ENCODE results near the gene UBASH3A. TPM values are rescaled to one million over a fixed set of nuclear protein-coding genes. Genes with fewer than 3 reads are reported as not detected.
A peak's percentile ranks its signal among the peaks of the same experiment; 100 is the strongest.

The UBASH3A gene
- total RNA-seq, 4 donors from 2014 or later, result 3.9 to 14.0 (median 5.3) TPM

DNA sequence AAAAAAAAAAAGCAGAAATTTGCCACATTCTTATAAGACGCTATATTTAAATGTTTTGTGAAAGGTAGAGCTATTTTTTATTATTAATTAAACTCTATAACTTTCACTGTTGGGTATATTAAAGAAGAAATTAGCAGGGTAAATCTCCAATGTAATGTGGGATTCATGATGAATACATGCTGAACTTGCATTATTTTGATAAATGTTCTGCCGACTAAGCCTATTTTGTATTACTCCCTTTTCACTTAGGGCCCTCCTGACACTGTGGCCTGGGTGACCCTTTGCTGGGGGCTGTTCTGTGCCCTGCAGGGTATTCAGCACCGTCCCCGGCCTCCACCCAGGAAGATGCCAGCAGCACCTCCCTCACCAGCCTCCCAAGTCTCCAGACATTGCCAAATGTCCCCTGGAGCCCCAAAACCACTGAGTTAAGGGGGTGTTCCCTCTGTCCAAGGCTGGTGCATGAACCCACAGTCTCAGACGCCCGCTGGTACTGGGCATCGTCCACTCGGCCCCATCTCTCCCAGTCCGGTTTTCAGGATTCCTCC, 69.9 kb downstream of the UBASH3A start:
- H3K4me1 ChIP-seq, result peaks cover 0 to 27% (median 3%) of the 10 kb centered on the region in 4 donors
- TF ChIP-seq, protein P1, sequence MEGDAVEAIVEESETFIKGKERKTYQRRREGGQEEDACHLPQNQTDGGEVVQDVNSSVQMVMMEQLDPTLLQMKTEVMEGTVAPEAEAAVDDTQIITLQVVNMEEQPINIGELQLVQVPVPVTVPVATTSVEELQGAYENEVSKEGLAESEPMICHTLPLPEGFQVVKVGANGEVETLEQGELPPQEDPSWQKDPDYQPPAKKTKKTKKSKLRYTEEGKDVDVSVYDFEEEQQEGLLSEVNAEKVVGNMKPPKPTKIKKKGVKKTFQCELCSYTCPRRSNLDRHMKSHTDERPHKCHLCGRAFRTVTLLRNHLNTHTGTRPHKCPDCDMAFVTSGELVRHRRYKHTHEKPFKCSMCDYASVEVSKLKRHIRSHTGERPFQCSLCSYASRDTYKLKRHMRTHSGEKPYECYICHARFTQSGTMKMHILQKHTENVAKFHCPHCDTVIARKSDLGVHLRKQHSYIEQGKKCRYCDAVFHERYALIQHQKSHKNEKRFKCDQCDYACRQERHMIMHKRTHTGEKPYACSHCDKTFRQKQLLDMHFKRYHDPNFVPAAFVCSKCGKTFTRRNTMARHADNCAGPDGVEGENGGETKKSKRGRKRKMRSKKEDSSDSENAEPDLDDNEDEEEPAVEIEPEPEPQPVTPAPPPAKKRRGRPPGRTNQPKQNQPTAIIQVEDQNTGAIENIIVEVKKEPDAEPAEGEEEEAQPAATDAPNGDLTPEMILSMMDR (IDR thresholded peaks at IDR 0.05), result no peak
- peak in 1 of 2 donors; percentile 34 for TF ChIP-seq POLR2A (IDR thresholded peaks at IDR 0.05)
- H3K9me3 ChIP-seq, result no peaks in the 10 kb centered on the region
- H3K27me3 ChIP-seq, result no peaks in the 10 kb centered on the region
- H3K36me3 ChIP-seq, result no peaks in the 10 kb centered on the region
- peak overlapping the region in 3 of 4 donors; percentile 56 to 91 (median 85) for H3K27ac ChIP-seq
- no peak overlapping the region for H3K4me3 ChIP-seq
- peak in 1 of 3 donors; percentile 0 for DNase-seq

DNA sequence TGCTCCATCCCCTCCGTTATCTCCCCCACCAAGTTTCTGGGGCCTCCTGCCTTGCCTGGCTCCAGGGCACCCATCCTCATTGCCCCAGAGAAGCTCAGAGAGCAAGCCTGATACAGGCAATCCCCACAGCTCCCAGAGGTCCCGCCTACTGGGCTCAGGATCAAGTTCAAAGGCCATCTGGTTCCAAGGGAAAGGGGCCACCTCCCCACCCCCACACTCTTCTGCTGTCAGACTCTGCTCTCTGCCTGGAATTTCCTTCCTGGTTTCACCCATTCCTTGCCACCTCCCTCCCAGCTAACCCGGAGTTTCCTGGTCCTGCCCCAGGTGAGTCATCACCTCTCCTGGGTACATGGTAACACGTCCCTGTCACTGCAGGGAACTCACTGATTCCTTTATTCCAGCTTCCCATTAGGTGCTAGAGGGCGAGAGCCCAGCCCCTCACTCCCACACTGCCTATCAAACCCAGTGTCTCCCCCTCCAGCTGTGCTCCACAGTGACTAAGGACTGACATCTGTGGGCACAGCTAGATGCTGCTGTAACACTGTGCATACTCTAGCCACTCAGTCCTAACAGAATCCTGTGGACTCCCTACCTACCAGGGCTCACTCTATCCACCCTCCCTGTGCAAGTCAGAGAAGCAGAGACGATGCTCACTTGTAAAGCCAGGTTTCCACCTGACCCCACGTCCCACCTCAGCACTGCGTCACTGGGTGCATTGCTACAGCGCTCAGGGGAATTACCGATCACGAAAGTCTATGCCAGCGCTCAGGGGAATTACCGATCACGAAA, 70.5 kb downstream of the UBASH3A start:
- TF ChIP-seq, protein P1 (IDR thresholded peaks at IDR 0.05), result no peak
- peak in 1 of 2 donors; percentile 75 for TF ChIP-seq POLR2A (IDR thresholded peaks at IDR 0.05)
- peak; percentile 25 to 95 (median 93) for DNase-seq
- peak overlapping the region in 3 of 4 donors; percentile 78 to 94 (median 85) for H3K27ac ChIP-seq

DNA sequence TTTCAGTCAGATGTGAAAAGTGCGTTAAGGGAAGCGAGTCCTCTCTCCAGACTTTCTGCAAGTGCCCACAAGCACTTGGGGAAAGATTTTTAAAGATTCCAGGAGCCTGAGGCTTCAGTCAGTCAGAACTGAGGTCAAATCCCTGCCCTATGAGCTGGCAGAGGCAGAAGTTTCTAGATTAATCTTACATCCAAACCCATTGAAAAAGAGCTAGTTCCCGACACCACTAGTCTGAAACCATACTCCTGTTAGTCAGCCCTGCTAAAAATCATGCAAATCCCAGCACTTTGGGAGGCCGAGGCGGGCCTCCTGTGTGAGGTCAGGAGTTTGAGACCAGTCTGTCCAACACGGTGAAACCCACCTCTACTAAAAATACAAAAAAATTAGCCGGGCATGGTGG, 71.3 kb downstream of the UBASH3A start:
- Histone ChIP-seq H3K27me3 (no peaks in the 10 kb centered on the region), H3K27ac (peak overlapping the region in 3 of 4 donors; percentile 78 to 94 (median 85)), H3K4me1 (peaks cover 0 to 20% (median 2%) of the 10 kb centered on the region in 4 donors), H3K9me3 (no peaks in the 10 kb centered on the region), H3K36me3 (no peaks in the 10 kb centered on the region), H3K4me3 (no peak overlapping the region)
- TF ChIP-seq, protein P1 (IDR thresholded peaks at IDR 0.05), result no peak
- no peak for TF ChIP-seq POLR2A (IDR thresholded peaks at IDR 0.05)
- DNase-seq, result peak in 1 of 3 donors; percentile 15

More for the DNA sequence above, 70.5 kb downstream of the UBASH3A start:
- H3K4me1 ChIP-seq, result peaks cover 0 to 22% (median 2%) of the 10 kb centered on the region in 4 donors
- H3K27me3 ChIP-seq, result no peaks in the 10 kb centered on the region
- no peaks in the 10 kb centered on the region for H3K9me3 ChIP-seq
- no peaks in the 10 kb centered on the region for H3K36me3 ChIP-seq
- no peak overlapping the region for H3K4me3 ChIP-seq

DNA sequence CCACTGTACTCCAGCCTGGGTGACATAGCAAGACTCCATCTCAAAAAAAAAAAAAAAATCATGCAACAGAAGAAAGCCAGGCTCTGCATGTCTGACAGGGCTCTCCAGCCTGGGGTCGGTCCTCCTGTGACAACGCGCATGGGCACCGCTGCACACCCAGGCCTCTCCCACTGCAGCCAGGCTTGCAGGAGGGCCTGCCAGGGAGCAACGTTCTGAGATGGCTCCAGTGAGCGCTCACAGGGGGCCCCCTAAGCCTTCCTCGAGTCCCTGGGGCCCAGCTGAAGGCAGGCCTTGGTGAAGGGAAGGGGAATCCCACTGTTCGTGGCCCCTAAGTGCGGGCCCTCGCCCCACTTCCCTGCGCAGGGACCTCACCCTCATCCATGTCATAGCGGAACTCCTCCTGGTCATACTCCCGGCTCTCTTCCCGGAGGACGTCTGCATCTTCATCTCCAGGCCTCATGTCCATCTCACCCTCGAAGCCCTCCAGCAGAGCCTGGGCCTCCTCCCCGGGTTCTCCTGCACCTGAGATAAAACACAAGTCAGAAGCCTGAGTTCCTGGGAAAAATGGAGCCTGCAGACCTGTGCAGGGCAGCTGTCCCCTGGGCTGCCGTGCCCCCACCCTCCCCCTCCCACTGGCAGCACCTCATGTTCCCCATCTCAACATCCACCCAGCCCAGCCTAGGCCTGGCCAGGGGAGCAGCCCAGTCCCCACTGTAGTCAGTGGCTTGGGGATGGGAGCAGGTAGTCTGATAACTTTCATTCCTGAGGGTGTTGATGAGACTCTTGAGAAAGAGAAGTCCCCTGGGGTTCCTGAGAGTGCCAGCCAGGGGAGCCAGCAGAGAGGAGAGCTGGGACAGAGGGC, 72.1 kb downstream of the UBASH3A start:
- H3K9me3 ChIP-seq, result no peaks in the 10 kb centered on the region
- peaks cover 0 to 16% (median 2%) of the 10 kb centered on the region in 4 donors for H3K4me1 ChIP-seq
- no peak overlapping the region for H3K4me3 ChIP-seq
- TF ChIP-seq, protein P1 (IDR thresholded peaks at IDR 0.05), result no peak
- no peak for TF ChIP-seq POLR2A (IDR thresholded peaks at IDR 0.05)
- no peaks in the 10 kb centered on the region for H3K36me3 ChIP-seq
- H3K27ac ChIP-seq, result no peak overlapping the region
- H3K27me3 ChIP-seq, result no peaks in the 10 kb centered on the region
- peak in 2 of 3 donors; percentile 10 to 36 for DNase-seq

Measured in Peyer's patch (tissue), 4 donors.